Calu3 (cell line): Measurements from ENCODE around the gene GRK5. TPM values are rescaled to one million over a fixed set of nuclear protein-coding genes. Genes with fewer than 3 reads are reported as not detected.

Source experiments
- BruUV-seq: library from RNA; stranded (reverse); fragments of 400-500 nt; replicated peaks from 2 replicates; lab custom pipeline; 2021; lab: Mats Ljungman, UMichigan
- CTCF ChIA-PET: fragments of 300-600 bp; sonication (Branson Sonifier 250); formaldehyde crosslinking; loops from one replicate; lab custom pipeline; 2022; ENCODE audit warnings: antibody characterized with exemption; lab: Charles Lee
- DNase-seq: peaks from one replicate; pipeline ENCODE4 v3.0.0; 2022
- H3K27ac Mint-ChIP-seq: one replicate; pipeline ENCODE4 v1.8.0; 2022; ENCODE audit warnings: mixed read lengths; ENCODE audit not compliant: unreplicated experiment
- H3K27me3 Mint-ChIP-seq: one replicate; pipeline ENCODE4 v1.8.0; 2022; ENCODE audit warnings: mixed read lengths; ENCODE audit not compliant: unreplicated experiment
- H3K36me3 Mint-ChIP-seq: one replicate; pipeline ENCODE4 v1.8.0; 2022; ENCODE audit warnings: mild to moderate bottlenecking, moderate library complexity, mixed read lengths; ENCODE audit not compliant: insufficient read depth, unreplicated experiment
- H3K4me1 Mint-ChIP-seq: one replicate; pipeline ENCODE4 v1.8.0; 2022; ENCODE audit warnings: mild to moderate bottlenecking, low read depth, mixed read lengths; ENCODE audit not compliant: unreplicated experiment
- H3K4me3 Mint-ChIP-seq: one replicate; pipeline ENCODE4 v1.8.0; 2022; ENCODE audit warnings: mild to moderate bottlenecking, low read depth, moderate library complexity, mixed read lengths; ENCODE audit not compliant: unreplicated experiment
- H3K9me3 Mint-ChIP-seq: one replicate; pipeline ENCODE4 v1.8.0; 2022; ENCODE audit warnings: low read depth, mixed read lengths; ENCODE audit not compliant: unreplicated experiment
- intact Hi-C: fragments of 100-400 bp; cut with micrococcal nuclease; formaldehyde crosslinking; loops from one replicate; pipeline ENCODE4 v1.10.0; 2022; ENCODE audit not compliant: unreplicated experiment
- total RNA-seq: library from RNA; stranded (reverse); gene quantifications from 2 replicates; pipeline ENCODE4 v1.2.3, GENCODE V29; 2022
- TF ChIP-seq, protein P1 (sequence below): fragments of 200-600 bp; IDR thresholded peaks from one replicate; pipeline ENCODE4 v1.8.0; 2022; ENCODE audit warnings: antibody characterized with exemption; ENCODE audit not compliant: unreplicated experiment

The GRK5 gene
- total RNA-seq, 1 experiment from 2014 or later = 4.4 TPM

DNA sequence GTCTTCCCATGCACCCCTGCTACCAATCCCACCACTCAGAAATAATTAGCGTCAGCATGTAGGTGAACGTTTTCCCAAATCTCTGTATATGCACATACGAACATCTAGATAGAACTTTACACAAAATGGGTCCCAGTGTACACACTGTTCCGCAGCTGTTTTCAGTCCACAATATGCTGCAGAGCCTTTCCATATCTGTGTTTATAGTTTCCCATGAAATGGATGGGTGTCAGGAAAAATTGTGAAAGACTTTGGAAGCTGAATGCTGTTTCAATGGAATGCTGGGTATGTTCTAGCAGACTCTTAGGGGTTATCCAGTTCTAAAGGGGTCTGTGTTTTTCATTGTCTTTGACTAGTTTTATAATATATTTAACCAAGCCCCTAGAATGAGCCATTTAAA, 13.8 kb downstream of the GRK5 start:
- Mint-ChIP-seq H3K4me3 (no peak overlapping the region), H3K27ac (no peak overlapping the region), H3K36me3 (no peaks in the 10 kb centered on the region), H3K4me1 (peaks cover 10% of the 10 kb centered on the region), H3K9me3 (no peaks in the 10 kb centered on the region), H3K27me3 (no peaks in the 10 kb centered on the region)
- intact Hi-C loops = no loop called here
- TF ChIP-seq, protein P1, sequence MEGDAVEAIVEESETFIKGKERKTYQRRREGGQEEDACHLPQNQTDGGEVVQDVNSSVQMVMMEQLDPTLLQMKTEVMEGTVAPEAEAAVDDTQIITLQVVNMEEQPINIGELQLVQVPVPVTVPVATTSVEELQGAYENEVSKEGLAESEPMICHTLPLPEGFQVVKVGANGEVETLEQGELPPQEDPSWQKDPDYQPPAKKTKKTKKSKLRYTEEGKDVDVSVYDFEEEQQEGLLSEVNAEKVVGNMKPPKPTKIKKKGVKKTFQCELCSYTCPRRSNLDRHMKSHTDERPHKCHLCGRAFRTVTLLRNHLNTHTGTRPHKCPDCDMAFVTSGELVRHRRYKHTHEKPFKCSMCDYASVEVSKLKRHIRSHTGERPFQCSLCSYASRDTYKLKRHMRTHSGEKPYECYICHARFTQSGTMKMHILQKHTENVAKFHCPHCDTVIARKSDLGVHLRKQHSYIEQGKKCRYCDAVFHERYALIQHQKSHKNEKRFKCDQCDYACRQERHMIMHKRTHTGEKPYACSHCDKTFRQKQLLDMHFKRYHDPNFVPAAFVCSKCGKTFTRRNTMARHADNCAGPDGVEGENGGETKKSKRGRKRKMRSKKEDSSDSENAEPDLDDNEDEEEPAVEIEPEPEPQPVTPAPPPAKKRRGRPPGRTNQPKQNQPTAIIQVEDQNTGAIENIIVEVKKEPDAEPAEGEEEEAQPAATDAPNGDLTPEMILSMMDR = no peak
- BruUV-seq = no TSS peak
- no peak for DNase-seq
- CTCF ChIA-PET = no interaction called here

DNA sequence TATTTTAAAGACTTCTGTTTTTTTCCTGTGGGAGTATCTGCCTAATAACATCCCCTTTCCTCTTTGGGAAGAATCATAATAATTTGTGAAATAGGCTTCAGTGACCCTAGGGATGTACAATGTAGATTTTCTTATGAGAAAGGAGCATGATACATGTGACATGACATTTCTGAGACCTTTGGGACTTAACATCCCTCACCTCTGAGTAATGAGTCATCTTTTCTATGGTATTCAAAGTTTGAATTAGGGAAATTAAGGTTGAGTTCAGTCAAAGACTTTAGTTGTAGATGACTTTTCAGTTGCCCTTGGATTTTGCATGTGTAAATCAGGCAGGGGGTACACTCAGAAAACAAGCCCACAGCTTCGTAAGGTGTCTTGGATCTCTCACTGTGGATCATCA, 14.3 kb downstream of the GRK5 start:
- H3K4me1 Mint-ChIP-seq = peaks cover 10% of the 10 kb centered on the region
- H3K36me3 Mint-ChIP-seq = no peaks in the 10 kb centered on the region
- BruUV-seq = no TSS peak
- H3K27me3 Mint-ChIP-seq = no peaks in the 10 kb centered on the region
- H3K27ac Mint-ChIP-seq = no peak overlapping the region
- TF ChIP-seq, protein P1 = no peak
- no peak for DNase-seq
- intact Hi-C loops = no loop called here
- CTCF ChIA-PET = interaction anchor here (0.6 kb wide), 1 partner anchor 301 kb away, joined by 3 read pairs; no protein-coding TSS in a partner anchor
- no peak overlapping the region for H3K4me3 Mint-ChIP-seq
- H3K9me3 Mint-ChIP-seq = no peaks in the 10 kb centered on the region

DNA sequence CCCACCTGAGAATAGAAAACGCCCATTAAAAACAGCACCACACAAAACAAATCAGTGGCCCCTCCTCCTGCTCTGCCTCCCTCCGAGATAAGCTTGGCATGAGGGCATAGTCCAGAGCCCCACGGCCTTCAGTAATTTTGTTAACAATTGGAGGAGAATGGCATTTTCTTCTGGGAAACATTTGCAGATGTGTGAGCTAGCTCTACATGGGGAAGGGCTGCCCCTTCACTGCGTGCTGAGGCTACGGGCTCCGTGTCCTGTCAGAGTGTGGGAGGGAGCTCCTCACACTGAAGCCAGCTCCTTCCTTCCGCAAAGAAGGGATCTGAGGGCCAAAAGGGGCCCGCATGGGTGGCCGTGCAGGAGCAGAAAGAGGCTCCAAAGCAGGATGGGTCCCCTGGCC, 15.2 kb downstream of the GRK5 start:
- Mint-ChIP-seq H3K27ac (no peak overlapping the region), H3K27me3 (no peaks in the 10 kb centered on the region), H3K4me1 (peaks cover 10% of the 10 kb centered on the region), H3K36me3 (no peaks in the 10 kb centered on the region), H3K4me3 (no peak overlapping the region), H3K9me3 (no peaks in the 10 kb centered on the region)
- CTCF ChIA-PET = interaction anchor here (0.6 to 1.0 kb wide), 2 partner anchors 13 to 300 kb away, joined by 3 to 4 read pairs; no protein-coding TSS in a partner anchor
- BruUV-seq = no TSS peak
- DNase-seq = no peak
- TF ChIP-seq, protein P1 = no peak
- intact Hi-C loops = no loop called here

DNA sequence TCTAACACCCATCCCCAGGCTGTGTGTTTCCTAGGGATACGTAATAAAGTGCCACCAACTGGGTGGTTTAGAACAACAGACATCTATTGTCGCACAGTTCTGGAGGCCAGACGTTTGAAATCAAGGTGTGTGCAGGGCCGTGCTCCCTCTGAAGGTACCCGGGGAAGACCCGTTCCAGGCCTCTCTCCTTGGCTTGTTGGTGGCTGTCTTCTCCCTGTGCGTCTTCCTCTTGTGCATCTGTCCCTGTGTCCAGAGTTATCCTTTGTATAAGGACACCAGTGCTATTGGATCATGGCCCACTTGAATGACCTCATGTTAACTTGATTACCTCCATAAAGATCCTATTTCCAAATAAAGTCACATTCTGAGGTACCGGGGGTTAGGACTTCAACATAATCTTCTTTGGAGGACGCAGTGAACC, 15.6 kb downstream of the GRK5 start:
- intact Hi-C loops = no loop called here
- Mint-ChIP-seq H3K4me1 (peaks cover 10% of the 10 kb centered on the region), H3K9me3 (no peaks in the 10 kb centered on the region), H3K4me3 (no peak overlapping the region), H3K36me3 (no peaks in the 10 kb centered on the region), H3K27ac (no peak overlapping the region), H3K27me3 (no peaks in the 10 kb centered on the region)
- no TSS peak for BruUV-seq
- TF ChIP-seq, protein P1 = no peak
- CTCF ChIA-PET = interaction anchor here (1.0 kb wide), 1 partner anchor 13 kb away, joined by 4 read pairs; no protein-coding TSS in a partner anchor
- DNase-seq = no peak
